ENCODE results near the gene CACNA2D3. TPM values are rescaled to one million over a fixed set of nuclear protein-coding genes. Genes with fewer than 3 reads are reported as not detected.
A peak's percentile ranks its signal among the peaks of the same experiment; 100 is the strongest.

Gene CACNA2D3
- total RNA-seq, 1 donor from 2014 or later: 0.17 TPM

DNA sequence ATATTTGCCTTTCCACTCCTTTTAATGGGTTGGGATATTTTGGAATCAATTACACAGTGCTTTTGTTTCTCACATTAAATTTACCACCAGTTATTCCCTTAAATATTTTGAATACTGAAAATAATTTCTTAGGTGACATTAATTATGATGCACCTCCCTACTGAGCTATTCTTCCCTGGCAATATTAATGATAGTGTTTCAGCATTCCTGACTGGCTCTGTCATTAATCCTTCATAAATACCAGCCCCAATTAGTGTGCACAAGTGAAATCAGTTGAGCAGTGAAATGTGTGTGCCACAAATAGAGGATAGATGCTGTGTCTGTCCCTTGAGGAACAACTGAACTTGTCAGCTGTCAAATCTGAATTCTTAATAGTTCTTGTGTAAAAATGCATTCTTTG, 304.0 kb downstream of the CACNA2D3 start:
- no peak overlapping the region for H3K4me3 ChIP-seq (ENCODE audit: low read depth, low read length)
- no peak for DNase-seq (ENCODE audit: low read depth)
- TF ChIP-seq, protein P1, sequence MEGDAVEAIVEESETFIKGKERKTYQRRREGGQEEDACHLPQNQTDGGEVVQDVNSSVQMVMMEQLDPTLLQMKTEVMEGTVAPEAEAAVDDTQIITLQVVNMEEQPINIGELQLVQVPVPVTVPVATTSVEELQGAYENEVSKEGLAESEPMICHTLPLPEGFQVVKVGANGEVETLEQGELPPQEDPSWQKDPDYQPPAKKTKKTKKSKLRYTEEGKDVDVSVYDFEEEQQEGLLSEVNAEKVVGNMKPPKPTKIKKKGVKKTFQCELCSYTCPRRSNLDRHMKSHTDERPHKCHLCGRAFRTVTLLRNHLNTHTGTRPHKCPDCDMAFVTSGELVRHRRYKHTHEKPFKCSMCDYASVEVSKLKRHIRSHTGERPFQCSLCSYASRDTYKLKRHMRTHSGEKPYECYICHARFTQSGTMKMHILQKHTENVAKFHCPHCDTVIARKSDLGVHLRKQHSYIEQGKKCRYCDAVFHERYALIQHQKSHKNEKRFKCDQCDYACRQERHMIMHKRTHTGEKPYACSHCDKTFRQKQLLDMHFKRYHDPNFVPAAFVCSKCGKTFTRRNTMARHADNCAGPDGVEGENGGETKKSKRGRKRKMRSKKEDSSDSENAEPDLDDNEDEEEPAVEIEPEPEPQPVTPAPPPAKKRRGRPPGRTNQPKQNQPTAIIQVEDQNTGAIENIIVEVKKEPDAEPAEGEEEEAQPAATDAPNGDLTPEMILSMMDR (IDR thresholded peaks at IDR 0.05; ENCODE audit: insufficient read depth, low read length, poor library complexity, severe bottlenecking): no peak
- no peaks in the 10 kb centered on the region for H3K36me3 ChIP-seq (ENCODE audit: control insufficient read depth, insufficient read depth, low read length)
- H3K27me3 ChIP-seq (ENCODE audit: control insufficient read depth, insufficient read depth, low read length): no peaks in the 10 kb centered on the region

GRCh38 chr3:54427501-54427900, 305.1 kb downstream of the CACNA2D3 start:
- Histone ChIP-seq H3K4me3 (ENCODE audit: low read depth, low read length) (no peak overlapping the region), H3K36me3 (ENCODE audit: control insufficient read depth, insufficient read depth, low read length) (no peaks in the 10 kb centered on the region), H3K27me3 (ENCODE audit: control insufficient read depth, insufficient read depth, low read length) (no peaks in the 10 kb centered on the region)
- DNase-seq (ENCODE audit: low read depth): no peak
- TF ChIP-seq, protein P1 (IDR thresholded peaks at IDR 0.05; ENCODE audit: insufficient read depth, low read length, poor library complexity, severe bottlenecking): no peak

DNA sequence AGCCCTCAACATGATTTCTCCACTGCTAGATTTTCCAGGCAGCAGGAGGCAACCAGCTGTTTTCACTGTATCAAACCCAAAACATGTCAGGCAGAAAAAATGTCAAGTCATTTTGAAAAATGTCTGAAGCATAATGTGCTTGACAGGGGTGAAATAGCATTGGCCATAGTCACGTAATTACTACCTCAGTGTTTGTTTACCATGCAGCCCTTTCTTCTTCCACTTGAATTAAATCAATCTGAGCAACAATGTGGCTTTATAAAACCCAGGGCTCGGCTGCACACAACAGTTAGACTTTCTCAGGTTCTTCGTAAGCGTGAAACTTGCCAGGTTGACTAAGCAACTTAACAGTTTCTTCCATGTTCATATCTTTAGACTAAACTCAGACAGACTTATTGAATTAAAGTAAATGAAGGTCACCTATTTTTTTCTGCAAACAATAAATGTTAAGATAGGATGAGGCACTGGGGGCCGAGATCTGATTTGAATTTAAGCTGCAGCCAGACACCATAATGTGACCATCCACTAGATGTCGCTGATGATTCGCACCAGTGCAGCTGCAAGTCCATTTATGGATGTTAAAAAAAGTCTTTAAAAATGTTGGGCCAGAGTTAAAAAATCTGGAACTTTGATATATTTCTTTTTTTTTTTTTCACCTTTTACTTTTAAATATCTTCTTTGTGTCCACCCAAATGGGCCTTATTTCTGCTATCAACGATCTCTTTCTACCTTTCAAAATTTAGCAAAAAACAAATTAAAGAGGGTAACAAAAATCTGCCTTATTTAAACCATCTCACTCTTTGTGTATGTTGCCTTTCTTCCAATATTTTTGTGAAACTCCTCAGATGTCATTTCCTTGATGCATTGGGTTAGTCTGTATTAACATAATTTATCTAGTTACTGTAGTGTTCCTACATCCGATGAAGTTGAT, 305.9 kb downstream of the CACNA2D3 start:
- TF ChIP-seq, protein P1 (IDR thresholded peaks at IDR 0.05; ENCODE audit: insufficient read depth, low read length, poor library complexity, severe bottlenecking): peak; percentile 85
- Histone ChIP-seq H3K36me3 (ENCODE audit: control insufficient read depth, insufficient read depth, low read length) (no peaks in the 10 kb centered on the region), H3K4me3 (ENCODE audit: low read depth, low read length) (no peak overlapping the region), H3K27me3 (ENCODE audit: control insufficient read depth, insufficient read depth, low read length) (no peaks in the 10 kb centered on the region)
- peak; percentile 28 for DNase-seq (ENCODE audit: low read depth)

DNA sequence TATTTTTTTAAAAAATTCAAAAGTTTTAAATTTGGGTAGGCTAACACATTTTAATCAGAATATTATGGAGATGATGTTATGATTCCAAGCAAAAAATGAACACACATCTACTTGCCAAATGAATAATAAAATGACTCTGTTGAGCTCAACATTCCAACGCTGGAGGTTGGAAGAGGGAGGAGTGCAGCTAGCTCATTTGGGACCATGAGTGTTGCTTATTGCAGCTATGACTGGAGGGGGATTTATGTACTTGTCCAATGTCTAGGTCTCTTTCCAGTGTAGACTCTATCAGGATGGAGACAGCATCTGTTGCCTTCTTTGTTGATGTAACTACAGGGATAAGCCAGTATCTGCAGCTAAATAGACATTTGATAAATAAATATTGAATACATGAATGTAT, 310.6 kb downstream of the CACNA2D3 start:
- Histone ChIP-seq H3K36me3 (ENCODE audit: control insufficient read depth, insufficient read depth, low read length) (no peaks in the 10 kb centered on the region), H3K27me3 (ENCODE audit: control insufficient read depth, insufficient read depth, low read length) (no peaks in the 10 kb centered on the region), H3K4me3 (ENCODE audit: low read depth, low read length) (no peak overlapping the region)
- TF ChIP-seq, protein P1 (IDR thresholded peaks at IDR 0.05; ENCODE audit: insufficient read depth, low read length, poor library complexity, severe bottlenecking): no peak
- DNase-seq (ENCODE audit: low read depth): no peak

GRCh38 chr3:54433846-54434245, 311.5 kb downstream of the CACNA2D3 start:
- Histone ChIP-seq H3K36me3 (ENCODE audit: control insufficient read depth, insufficient read depth, low read length) (no peaks in the 10 kb centered on the region), H3K4me3 (ENCODE audit: low read depth, low read length) (no peak overlapping the region), H3K27me3 (ENCODE audit: control insufficient read depth, insufficient read depth, low read length) (no peaks in the 10 kb centered on the region)
- DNase-seq (ENCODE audit: low read depth): no peak
- TF ChIP-seq, protein P1 (IDR thresholded peaks at IDR 0.05; ENCODE audit: insufficient read depth, low read length, poor library complexity, severe bottlenecking): peak; percentile 38
